Activated CD4-positive, alpha-beta T cell treated with anti-CD3 and anti-CD28 coated beads, Interleukin-2, Interleukin-4, amounts not matched to agents 100 ng/mL and 50 ng/mL, durations not matched to agents 16 hours and 8 hours (primary cell): ENCODE results near the gene SEMA3D.
A peak's percentile ranks its signal among the peaks of the same experiment; 100 is the strongest.

Source experiments
- DNase-seq: peaks from one replicate; pipeline ENCODE4 v3.0.0-alpha.2; 2020; ENCODE audit warnings: low spot score

SEMA3D gene

GRCh38 chr7:85186521-85187241 lies at the start of gene SEMA3D:
TSS of gene SEMA3D (minus strand) at chr7:85187056. CDS start at chr7:85121891, 65,165 bp downstream.
- peak; percentile 27 for DNase-seq

GRCh38 chr7:85234730-85235129 lies 47.9 kb upstream of the SEMA3D start:
- no peak for DNase-seq

GRCh38 chr7:85232068-85232467 lies 45.2 kb upstream of the SEMA3D start:
- no peak for DNase-seq

GRCh38 chr7:85230623-85231022 lies 43.8 kb upstream of the SEMA3D start:
- DNase-seq: no peak

- no peak for DNase-seq
Measured at GRCh38 chr7:85229544-85229943, 42.7 kb upstream of the SEMA3D start.

GRCh38 chr7:85226361-85227085 lies 39.7 kb upstream of the SEMA3D start:
- no peak for DNase-seq

GRCh38 chr7:85224171-85224570 lies 37.3 kb upstream of the SEMA3D start:
- no peak for DNase-seq

GRCh38 chr7:85222522-85222921 lies 35.7 kb upstream of the SEMA3D start:
- DNase-seq: no peak

- DNase-seq: no peak
Measured at GRCh38 chr7:85221796-85222195, 34.9 kb upstream of the SEMA3D start.

GRCh38 chr7:85220651-85221050 lies 33.8 kb upstream of the SEMA3D start:
- DNase-seq: no peak

- DNase-seq: no peak
Measured at GRCh38 chr7:85220023-85220422, 33.2 kb upstream of the SEMA3D start.

GRCh38 chr7:85217085-85217484 lies 30.2 kb upstream of the SEMA3D start:
- DNase-seq: no peak

- DNase-seq: no peak
Measured at GRCh38 chr7:85215098-85215497, 28.2 kb upstream of the SEMA3D start.

- DNase-seq: no peak
Measured at GRCh38 chr7:85213500-85213899, 26.6 kb upstream of the SEMA3D start.

- DNase-seq: no peak
Measured at GRCh38 chr7:85205754-85206153, 18.9 kb upstream of the SEMA3D start.

- no peak for DNase-seq
Measured at GRCh38 chr7:85204496-85204895, 17.6 kb upstream of the SEMA3D start.

GRCh38 chr7:85204061-85204460 lies 17.2 kb upstream of the SEMA3D start:
- no peak for DNase-seq

GRCh38 chr7:85201209-85201608 lies 14.4 kb upstream of the SEMA3D start:
- no peak for DNase-seq

GRCh38 chr7:85196696-85197095 lies 9.8 kb upstream of the SEMA3D start:
- no peak for DNase-seq

- DNase-seq: no peak
Measured at GRCh38 chr7:85191383-85191782, 4.5 kb upstream of the SEMA3D start.

- no peak for DNase-seq
Measured at GRCh38 chr7:85186083-85186520, 754 bp downstream of the SEMA3D start.

GRCh38 chr7:85185424-85186082 lies 1.3 kb downstream of the SEMA3D start:
- no peak for DNase-seq
